AG09319 (cell line): ENCODE data around the gene WSCD2.

Source experiments
- DNase-seq: peaks from one replicate; pipeline ENCODE4 v3.0.0-alpha.2; 2010; ENCODE audit warnings: low read depth; ENCODE audit errors: extremely low read depth
- CTCF ChIP-seq: IDR thresholded peaks from 2 replicates; pipeline ENCODE4 v1.5.1; 2011; ENCODE audit warnings: low read depth, mild to moderate bottlenecking, inconsistent platforms, low read length, moderate library complexity

WSCD2 gene

GRCh38 chr12:108257610-108258106, 128.6 kb downstream of the WSCD2 start:
- DNase-seq: no peak

GRCh38 chr12:108260039-108260438, 131.0 kb downstream of the WSCD2 start:
- no peak for DNase-seq
- TF ChIP-seq CTCF: no peak

More at GRCh38 chr12:108257610-108258106, 128.6 kb downstream of the WSCD2 start:
- no peak for TF ChIP-seq CTCF

- TF ChIP-seq CTCF: no peak
Observed at GRCh38 chr12:108260969-108261368, 131.9 kb downstream of the WSCD2 start.

GRCh38 chr12:108265505-108265904, 136.4 kb downstream of the WSCD2 start:
- no peak for TF ChIP-seq CTCF
- no peak for DNase-seq

More at GRCh38 chr12:108260969-108261368, 131.9 kb downstream of the WSCD2 start:
- DNase-seq: no peak

- no peak for TF ChIP-seq CTCF
Observed at GRCh38 chr12:108266131-108266530, 137.0 kb downstream of the WSCD2 start.

GRCh38 chr12:108267450-108267849, 138.4 kb downstream of the WSCD2 start:
- no peak for TF ChIP-seq CTCF
- DNase-seq: no peak

More at GRCh38 chr12:108266131-108266530, 137.0 kb downstream of the WSCD2 start:
- DNase-seq: no peak

GRCh38 chr12:108268397-108268796, 139.3 kb downstream of the WSCD2 start:
- TF ChIP-seq CTCF: no peak
- no peak for DNase-seq
